Activated naive CD8-positive, alpha-beta T cell treated with anti-CD3 and anti-CD28 coated beads, Interleukin-2, amount 50 U/mL, for 16 hours (primary cell): ENCODE measurements around the gene ZNF511.
"Not testable (repeated sequence)": the region's sequence is repeated elsewhere in the genome, so short reads cannot be mapped to it uniquely, and the experiment has no call there.

Source experiments
- DNase-seq: peaks from one replicate; pipeline ENCODE4 v3.0.0-alpha.2; 2020; ENCODE audit warnings: low read depth, low spot score

Gene ZNF511

DNA sequence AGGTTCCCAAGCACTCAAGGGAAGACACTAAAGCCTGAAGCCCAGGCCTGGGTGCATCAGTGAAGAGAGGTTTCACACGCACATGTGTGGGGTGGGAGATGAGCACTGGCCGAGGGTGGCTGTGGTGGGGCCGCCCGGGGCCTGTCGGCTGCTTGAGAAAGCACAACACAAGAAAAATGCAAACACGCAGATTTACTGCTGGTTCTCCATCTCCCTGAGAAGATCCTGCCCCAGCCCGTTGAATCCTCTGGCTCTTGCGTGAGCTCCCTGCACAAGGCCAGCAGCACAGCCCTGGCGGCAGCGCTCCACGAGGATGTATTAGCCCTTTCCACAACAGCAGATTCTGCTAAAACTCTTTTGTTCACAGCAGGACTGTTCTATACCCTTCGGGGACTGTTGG is 6.2 kb downstream of the ZNF511 start:
- DNase-seq = no peak

DNA sequence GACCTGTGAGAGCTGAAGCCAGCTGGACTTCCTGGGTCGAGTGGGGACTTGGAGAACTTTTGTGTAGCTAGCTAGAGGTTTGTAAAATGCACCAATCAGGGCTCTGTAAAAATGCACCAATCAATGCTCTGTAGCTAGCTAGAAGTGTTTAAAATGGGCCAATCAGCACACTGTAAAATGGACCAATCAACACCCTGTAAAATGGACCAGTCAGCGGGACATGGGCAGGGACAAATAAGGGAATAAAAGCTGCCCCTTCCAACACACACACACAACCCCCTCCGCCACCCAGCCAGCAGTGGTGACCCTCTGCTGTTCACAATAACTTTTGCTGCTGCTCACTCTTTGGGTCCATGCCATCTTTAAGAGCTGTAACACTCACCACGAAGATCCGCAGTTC is 7.1 kb downstream of the ZNF511 start:
- no peak for DNase-seq

DNA sequence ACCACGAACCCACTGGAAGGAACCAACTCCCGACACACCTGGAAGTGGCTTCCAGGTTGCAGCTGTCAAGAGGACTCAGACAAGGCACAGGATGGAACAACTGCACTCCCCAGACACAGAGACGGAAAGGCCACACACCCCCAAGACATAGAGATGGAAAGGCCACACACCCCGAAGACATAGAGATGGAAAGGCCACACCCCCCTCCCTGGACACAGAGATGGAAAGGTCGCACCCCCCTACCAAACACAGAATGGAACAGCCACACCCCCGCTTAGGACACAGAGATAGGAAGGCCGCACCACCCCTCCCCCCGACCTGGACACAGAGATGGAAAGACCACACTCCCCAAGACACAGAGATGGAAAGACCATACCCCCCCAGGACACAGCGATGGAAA is 7.6 kb downstream of the ZNF511 start:
- DNase-seq = no peak

DNA sequence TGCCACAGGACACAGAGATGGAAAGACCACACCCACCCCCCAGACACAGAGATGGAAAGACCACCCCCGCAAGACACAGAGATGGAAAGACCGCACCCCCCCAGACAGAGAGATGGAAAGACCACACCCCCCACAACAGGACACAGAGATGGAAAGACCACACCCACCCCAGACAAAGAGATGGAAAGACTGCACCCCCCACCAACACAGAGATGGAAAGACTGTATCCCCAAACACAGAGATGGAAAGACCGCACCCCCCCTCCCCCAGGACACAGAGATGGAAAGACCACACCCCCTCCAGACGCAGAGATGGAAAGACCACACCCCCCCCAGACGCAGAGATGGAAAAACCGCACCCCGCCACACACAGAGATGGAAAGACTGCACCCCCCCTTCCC is 8.0 kb downstream of the ZNF511 start:
- DNase-seq = no peak

DNA sequence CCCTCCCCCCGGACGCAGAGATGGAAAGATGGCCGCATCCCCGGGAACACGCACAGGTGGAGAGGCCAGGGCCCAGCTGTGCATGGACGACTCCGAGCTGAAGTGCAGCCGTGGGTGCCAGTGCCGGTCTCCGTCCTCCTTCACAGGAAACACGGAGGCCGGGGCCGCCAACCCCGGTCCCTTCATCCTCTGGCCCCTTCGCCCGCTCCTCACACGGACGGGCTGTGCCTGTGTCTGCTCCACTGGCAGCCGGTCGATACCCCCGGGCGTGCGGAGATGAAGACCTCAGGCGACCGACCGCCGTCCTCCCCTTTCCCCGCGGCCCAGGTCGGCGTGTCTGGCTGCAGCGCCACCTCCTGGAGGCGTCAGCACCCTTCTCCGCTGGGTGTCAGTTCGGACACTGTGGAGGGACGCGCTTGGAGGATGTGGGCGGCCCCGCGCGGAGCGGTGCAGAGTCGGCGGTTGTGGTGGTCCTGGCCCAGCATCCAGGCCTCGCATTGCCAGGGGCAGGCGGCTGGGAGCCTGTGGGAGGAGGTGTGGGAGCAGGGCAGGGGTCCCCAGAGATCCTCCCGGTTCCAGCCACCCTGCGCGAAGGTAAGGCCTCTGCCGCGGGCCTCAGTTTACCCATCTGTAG is 9.9 kb downstream of the ZNF511 start:
- DNase-seq = no peak

DNA sequence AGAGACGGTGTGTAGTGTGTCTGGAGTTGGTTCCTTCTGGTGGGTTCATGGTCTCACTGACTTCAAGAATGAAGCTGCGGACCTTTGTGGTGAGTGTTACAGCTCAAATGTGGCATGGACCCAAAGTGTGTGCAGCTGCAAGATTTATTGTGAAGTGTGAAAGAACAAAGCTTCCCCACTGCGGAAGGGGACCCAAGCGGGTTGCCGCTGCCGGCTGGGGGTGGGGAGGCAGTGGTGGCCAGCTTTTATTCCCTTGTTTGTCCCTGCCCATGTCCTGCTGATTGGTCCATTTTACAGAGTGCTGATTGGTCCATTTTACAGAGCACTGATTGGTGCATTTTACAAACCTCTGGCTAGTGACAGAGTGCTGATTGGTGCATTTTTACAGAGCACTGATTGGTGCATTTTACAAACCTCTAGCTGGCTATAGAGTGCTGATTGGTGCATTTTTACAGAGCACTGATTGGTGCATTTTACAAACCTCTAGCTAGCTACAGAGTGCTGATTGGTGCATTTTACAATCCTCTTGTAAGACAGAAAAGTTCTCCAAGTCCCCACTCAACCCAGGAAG is 12.2 kb downstream of the ZNF511 start:
- not testable (repeated sequence) for DNase-seq

DNA sequence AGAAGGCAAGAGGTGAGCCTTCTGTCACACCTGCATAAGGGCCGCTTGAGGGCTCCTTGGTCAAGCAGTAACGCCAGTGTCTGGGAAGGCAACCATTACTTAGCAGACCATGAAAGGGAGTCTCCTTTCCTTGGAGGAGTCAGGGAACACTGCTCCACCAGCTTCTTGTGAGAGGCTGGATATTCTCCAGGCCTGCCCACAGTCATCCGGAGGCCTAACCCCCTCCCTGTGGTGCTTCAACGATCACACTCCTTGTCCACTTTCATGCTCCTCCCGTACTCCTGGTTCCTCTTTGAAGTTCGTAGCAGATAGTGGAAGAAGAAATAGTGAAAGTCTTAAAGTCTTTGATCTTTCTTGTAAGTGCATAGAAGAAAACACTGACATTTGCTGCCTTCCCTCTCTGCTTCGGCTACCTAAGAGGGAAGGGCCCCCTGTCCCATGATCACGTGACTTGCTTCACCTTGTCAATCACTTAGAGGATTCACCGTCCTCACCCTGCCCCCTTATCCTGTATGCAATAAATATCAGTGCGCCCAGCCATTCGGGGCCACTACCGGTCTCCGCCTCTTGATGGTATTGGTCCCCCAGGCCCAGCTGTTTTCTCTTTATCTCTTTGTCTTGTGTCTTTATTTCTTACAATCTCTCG is 13.5 kb downstream of the ZNF511 start:
- DNase-seq = not testable (repeated sequence)

DNA sequence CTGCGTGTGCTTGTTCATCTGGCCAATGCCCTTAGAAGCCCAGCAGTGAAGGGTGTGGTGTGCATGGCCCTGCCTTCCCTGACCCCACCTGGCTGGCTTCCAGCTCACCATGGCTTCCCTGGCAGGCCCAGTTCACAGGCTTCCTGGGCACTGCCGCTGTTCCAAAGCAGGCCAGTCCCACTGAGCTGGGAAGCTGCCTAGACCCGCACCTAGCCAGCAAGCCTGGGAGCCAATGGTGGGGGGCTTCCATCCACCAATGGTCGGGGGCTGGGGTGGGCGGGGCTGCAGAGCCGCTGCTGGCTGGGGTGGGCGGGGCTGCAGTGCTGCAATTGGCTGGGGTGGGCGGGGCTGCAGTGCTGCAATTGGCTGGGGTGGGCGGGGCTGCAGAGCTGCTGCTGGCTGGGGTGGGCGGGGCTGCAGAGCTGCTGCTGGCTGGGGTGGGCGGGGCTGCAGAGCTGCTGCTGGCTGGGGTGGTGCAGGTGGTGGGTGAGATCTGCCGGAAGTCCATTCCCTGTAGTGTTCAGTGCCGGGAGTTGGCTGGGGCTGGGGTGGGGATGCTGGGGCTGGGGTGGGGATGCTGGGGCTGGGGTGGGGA is 15.6 kb downstream of the ZNF511 start:
- DNase-seq = no peak

DNA sequence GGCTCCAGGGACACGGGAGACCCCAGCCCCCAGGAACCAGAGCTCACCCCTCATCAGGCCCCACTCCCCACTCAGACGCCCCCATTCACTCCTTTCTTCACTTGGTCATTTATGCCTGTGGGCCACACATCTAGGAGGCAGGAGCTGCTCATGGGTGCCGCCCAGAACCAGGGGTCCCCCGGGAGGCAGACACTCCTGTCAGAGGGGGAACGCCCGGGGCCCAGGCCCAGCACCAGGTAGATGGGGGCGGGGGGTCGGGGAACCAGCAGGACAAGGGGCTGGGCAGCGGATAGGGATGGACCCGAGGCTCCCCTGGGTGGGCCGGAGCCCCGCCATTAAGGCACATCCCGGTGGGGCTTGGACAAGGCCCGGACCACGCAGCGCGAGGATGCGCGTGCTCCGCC is 16.1 kb downstream of the ZNF511 start:
- no peak for DNase-seq

DNA sequence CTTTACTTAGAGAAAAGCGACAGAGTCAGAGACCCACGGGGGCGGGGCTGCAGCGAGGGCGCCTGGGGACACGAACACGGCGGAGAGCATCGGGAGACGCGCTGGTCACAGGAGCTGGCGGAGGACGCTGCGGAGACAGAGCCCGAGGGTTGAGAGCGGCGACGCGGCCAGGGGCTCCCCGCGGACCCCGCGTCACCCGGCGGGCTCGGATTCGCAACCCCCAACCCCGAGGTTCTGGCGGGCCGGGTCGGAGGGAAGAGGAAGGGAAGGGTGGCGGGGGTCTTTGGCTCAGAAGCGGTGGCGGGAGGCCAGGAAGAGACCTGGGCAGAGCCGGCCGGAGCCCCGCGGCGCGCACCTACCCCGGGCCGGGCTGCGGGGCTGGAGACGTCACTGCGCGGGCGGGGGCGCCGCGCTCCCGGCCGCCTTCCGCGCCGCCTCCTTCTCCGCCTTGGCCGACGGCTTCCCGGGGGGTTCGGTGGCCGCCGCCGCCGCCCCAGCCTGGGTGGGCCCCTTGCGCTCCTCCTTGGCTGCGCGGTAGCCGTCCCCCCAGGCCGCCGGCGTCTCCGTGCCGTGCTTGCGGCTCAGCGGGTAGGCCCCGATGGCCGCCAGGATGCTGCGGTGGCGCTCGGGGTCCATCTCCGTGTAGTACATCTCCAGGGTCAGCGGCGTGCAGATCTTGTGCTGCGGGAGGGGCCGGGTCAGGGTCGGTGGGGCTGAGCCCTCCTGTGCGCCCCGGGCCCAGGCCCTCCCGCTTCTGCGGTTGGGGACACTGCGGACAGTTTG is 16.9 kb downstream of the ZNF511 start:
- no peak for DNase-seq

DNA sequence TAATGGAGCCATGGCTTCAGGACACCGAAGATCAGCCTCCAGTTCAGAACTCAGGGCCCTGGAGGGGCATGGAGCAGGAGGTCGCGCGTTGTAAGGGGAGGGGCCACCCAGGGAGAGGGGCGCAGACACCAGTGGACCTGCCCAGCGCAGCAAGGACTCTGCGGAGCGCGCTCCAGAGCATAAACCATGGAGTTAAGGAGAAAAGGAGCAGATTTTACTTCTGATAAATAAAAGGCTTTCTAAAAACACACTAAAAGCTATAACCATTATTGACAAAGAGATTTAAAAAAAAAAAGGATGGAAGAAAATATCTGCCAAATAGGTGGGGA is 17.5 kb downstream of the ZNF511 start:
- DNase-seq = no peak

DNA sequence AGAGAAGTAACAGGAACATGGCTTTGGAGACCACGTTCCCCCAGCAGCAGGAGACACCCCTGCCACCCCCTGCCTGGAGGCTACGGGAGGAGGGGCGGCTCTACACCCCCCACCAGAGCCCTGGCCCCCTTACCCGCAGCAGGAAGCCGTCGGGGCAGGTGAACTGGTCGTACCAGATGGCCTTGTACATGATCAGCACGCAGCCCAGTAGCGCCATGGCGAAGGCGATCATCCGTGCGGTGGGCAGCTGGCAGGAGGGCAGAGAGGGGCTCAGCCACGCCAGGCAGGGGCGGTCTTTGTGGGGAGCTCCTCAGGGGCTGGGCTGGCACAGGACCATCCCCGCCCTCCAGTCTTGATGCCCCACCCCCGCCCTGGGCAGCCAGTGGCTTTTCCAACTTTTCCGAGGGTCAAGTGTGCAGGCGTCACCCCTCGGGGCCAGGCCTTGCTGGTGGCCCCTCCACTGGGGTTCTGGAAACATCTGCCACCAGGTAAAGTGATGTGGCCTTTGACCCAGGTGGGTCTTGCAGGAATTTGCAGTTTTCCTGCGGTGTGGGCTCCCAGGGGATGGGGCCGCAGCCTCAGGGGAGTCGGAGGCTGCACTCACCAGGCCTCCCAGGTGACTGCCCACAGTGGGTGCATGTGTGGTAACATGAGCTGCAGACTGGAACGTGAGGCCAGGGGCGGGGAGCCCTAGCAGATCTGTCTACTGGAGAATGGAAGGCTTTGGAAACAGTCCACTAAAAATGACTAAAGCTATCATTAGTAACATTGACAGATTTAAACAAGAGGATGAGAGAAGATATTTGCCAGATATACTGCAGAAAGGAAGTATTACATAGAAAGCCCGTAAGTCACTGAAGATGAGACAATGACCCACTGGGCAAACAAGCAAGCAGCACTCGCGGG is 18.3 kb downstream of the ZNF511 start:
- DNase-seq = no peak

DNA sequence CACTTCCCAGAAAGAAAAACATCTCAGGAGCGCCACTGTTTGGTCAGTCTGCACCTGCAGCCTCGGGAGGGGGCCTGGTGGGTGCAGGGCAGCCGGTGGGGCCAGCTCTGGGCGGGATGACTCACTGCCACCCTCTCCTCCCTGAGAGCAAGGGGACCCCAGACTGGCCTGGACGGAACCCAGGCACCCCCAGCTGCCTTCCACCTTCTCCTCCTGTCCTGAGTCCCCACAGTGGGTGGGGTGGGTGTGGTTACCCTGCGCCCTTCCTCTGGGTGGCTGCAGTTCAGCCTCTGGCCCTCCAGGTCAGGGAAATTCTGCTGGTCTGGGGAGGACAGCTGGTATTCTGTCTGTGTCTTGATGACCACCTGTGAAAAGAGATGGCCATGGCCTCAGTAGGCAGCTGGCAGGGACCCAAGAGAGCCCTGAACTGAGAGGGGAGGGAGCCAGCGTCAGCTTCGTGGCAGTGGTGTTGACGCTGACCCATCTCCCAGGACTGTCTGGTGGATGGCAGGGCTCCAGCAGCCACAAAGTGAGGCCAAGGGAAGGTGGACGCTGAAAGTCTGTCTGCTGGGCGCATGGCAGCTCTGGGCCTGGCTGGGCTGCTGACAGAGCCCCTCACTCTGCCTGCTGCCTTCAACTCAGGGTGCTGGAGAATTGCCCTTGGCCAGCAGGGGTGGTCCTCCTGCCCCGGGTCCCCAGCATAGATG is 19.1 kb downstream of the ZNF511 start:
- DNase-seq = no peak

DNA sequence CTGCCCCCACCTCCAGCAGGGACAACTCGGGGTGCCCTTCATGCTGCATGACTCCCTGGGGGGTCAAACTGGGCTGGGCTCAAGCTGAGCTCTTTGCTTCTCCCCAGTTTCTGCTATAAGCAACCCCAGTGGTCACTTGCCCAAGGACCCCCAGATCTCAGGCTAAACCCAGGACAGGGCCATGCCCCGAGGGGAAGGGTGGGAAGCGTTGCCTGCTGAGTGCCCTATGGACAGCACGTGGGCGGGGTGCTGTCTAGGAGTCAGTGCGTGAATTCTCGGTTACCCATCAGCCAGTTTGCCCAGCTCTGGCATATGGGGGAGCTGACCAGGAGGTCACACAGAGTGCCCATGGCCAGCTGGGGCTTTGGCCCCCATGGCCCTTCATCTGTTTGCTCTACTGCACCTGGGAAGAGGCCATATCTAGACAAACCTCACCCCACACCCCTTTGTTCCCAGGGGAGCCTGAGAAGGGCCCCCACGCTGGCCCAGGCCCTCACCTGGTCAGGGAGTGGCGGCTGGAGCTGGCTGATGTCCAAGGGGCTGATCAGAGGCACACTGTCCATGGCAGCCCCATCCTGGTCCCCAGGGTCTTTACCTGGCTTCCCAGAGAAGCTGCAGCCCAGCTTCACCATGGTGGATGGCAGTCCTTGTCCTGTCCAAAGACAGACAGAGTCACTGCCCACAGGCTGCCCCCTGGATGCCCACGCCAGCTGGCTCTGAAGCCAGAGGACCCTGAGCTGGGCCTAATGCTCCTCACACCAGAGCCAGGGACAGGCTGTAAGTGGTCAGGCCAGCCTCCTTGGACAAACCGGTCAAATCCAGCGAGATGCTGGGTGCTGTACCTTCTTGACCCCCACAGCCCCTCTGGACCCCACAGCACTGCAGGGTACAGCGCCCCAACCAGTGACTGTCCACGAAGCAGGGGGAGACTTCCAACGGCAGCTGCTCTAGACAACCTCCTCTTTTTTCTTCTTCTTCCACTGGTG is 19.9 kb downstream of the ZNF511 start:
- no peak for DNase-seq

DNA sequence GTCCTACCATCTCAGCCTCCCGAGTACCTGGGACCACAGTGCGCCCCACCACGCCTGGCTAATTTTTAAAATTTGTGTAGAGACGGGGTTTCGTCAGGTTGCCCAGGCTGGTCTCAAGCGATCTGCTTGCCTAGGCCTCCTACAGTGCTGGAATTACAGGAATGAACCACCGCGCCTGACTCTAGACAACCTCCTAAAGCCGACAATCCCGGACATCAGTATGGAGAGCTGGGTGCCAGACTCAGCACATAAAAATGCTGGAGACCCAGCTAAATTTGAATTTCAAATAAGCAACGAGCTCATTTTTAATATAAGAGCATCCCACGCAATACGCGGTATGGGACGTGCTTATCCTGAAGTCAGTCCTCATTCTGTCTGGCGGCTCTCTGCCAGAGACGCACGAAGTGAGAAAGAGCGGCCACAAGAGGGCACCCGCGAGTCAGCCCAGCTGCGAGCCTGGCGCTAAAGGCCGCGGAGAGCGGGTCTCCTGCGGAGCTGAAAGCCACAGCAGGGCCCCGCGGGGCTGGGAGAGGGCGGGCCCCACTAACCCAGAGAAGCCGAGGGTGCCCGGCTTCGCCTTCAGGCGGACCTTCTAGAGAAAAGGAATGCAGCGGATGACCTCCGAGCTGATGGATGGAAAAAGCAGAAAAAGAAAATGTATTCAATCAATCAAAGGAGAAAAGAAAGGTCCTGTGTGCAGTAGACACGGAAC is 20.9 kb downstream of the ZNF511 start:
- DNase-seq = peak; percentile 75

DNA sequence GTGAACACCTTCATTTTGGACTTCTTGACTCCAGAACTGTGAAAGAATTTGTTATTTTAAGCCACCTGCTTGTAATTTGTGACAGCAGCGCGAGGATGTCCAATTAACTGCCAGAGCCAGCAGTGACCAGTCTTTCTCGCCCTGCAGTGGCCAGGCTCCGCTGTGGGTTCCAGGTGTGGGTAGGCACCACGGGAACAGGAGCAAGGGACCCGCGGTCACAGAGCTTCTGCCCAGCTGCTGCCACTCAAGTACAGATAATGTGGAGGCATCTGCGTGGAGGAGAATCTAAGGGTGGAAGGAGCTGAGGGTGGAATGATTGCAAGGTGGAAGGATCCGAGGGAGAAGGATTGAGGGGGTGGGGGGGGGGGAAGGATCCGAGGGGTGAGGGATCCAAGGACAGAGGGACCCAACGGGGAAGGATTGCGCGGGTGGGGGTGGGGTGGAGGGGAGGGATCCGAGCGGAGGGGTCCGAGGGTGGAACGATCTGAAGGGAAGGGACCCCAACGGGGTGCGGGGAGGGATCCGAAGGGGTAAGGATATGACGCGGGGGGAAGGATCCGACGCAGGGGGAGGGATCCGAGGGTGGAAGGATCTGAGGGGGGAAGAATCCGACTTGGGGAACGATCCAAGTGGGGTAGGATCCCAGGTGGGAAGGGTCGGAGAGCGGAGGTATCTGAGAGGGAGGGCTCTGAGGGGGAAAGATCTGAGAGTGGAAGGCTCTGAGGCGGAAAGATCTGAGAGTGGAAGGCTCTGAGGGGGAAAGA is 24.4 kb downstream of the ZNF511 start:
- DNase-seq = no peak

DNA sequence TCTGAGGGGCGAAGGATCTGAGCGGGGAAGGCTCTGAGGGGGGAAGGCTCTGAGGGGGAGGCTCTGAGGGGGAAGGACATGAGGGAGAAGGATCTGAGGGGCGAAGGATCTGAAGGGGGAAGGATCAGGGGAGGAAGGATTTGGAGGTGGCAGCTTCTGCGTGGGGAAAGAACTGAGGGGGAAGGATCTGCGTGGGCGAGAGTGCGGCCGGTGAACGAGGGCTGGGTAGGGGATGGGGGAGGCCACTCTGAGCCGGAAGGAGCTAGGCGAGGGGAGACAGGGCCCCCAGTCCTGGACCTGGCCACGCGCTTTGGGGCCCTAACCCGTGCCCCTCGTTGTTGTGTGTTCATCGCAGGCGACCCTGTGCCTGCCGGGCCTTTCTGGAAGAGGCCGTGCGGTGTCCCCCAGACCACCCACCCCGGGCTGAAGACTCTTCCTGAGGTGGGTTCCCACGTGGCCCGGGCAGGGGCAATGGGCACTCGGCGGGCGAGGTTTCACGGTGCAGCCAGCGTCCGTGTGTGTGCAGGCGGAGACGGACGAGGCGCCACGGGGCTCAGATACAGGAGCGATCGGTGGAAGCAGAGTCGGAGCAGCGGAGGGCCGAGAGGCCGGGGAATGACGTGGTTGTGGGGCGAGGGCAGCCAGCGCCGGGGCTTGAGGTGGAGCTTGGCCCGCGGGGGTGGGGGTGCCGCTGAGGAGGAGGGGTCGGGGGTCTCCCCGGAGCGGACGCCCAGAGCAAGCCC is 26.0 kb downstream of the ZNF511 start:
- no peak for DNase-seq
